Measurements from ENCODE around the gene ZCWPW2.

- TF ChIP-seq POLR2A (IDR thresholded peaks at IDR 0.05; ENCODE audit: low read depth, low read length) (no peak), CTCF (conservative IDR thresholded peaks at IDR 0.05; ENCODE audit: low read depth, low read length) (no peak), BHLHE40 (IDR thresholded peaks at IDR 0.05; ENCODE audit: low read depth, low read length) (no peak), SMC3 (IDR thresholded peaks at IDR 0.05; ENCODE audit: low read depth, low read length) (no peak), USF2 (IDR thresholded peaks at IDR 0.05; ENCODE audit: low read depth, low read length) (no peak), RFX5 (IDR thresholded peaks at IDR 0.05; ENCODE audit: low read depth, low read length) (no peak), RAD21 (IDR thresholded peaks at IDR 0.05; ENCODE audit: low read length) (no peak), CEBPB (IDR thresholded peaks at IDR 0.05; ENCODE audit: low read depth, low read length) (no peak), CHD1 (IDR thresholded peaks at IDR 0.05; ENCODE audit: low read depth, low read length) (no peak), NFE2L2 (IDR thresholded peaks at IDR 0.05; ENCODE audit: low read depth, low read length) (no peak), ELK1 (IDR thresholded peaks at IDR 0.05; ENCODE audit: borderline replicate concordance, low read depth, low read length) (no peak), FOS (IDR thresholded peaks at IDR 0.05; ENCODE audit: low read depth, low read length) (no peak), MAFK (IDR thresholded peaks at IDR 0.05; ENCODE audit: low read depth, low read length) (no peak)
These were observed 204.7 kb downstream of the ZCWPW2 start for GRCh38 chr3:28553175-28553574.

All from IMR-90 (cell line).